Hepatocyte (in vitro differentiated cells): Measurements from ENCODE around the gene PTPN5. TPM values are rescaled to one million over a fixed set of nuclear protein-coding genes. Genes with fewer than 3 reads are reported as not detected.

Experiments used
- DNase-seq: peaks from one replicate; pipeline ENCODE4 v3.0.0-alpha.2; 2016; ENCODE audit warnings: low spot score
- H2AFZ ChIP-seq: fragments of 200-600 bp; sonication (generic); 2 replicates; pipeline ENCODE4 v1.6.0; 2016; ENCODE audit warnings: antibody characterized with exemption, mild to moderate bottlenecking
- H3K27ac ChIP-seq: fragments of 200-600 bp; sonication (generic); 2 replicates; pipeline ENCODE4 v1.5.1; 2016; ENCODE audit warnings: mild to moderate bottlenecking
- H3K27me3 ChIP-seq: fragments of 200-600 bp; sonication (generic); 2 replicates; pipeline ENCODE4 v1.6.1; 2016
- H3K36me3 ChIP-seq: fragments of 200-600 bp; sonication (generic); replicated peaks from 2 replicates; pipeline ENCODE4 v1.5.1; 2016; ENCODE audit warnings: low read depth; ENCODE audit not compliant: insufficient read depth
- H3K4me1 ChIP-seq: fragments of 200-600 bp; sonication (generic); 2 replicates; pipeline ENCODE4 v1.5.1; 2016; ENCODE audit warnings: mild to moderate bottlenecking, moderate library complexity; ENCODE audit not compliant: insufficient read depth
- H3K4me2 ChIP-seq: fragments of 200-600 bp; sonication (generic); 2 replicates; pipeline ENCODE4 v1.6.0; 2016
- H3K4me3 ChIP-seq: fragments of 200-600 bp; sonication (generic); 2 replicates; pipeline ENCODE4 v1.5.1; 2016; ENCODE audit warnings: mild to moderate bottlenecking
- H3K79me2 ChIP-seq: fragments of 200-600 bp; sonication (generic); 2 replicates; pipeline ENCODE4 v1.6.0; 2017; ENCODE audit warnings: mild to moderate bottlenecking
- H3K9me2 ChIP-seq: fragments of 200-600 bp; sonication (generic); replicated peaks from 2 replicates; pipeline ENCODE4 v1.6.0; 2017; ENCODE audit warnings: mild to moderate bottlenecking; ENCODE audit not compliant: insufficient read depth
- H3K9me3 ChIP-seq: fragments of 200-600 bp; sonication (generic); 2 replicates; pipeline ENCODE4 v1.5.1; 2016; ENCODE audit warnings: low read depth, mild to moderate bottlenecking
- H4K20me1 ChIP-seq: fragments of 200-600 bp; sonication (generic); 2 replicates; pipeline ENCODE4 v1.6.0; 2016; ENCODE audit warnings: mild to moderate bottlenecking; ENCODE audit not compliant: insufficient read depth, poor library complexity, severe bottlenecking
- EZH2 ChIP-seq: fragments of 200-600 bp; sonication (generic); IDR thresholded peaks from 2 replicates; pipeline ENCODE4 v1.6.1; 2016; ENCODE audit warnings: antibody characterized with exemption, mild to moderate bottlenecking, borderline replicate concordance
- EZH2phosphoT487 ChIP-seq: fragments of 200-600 bp; sonication (generic); IDR thresholded peaks from one replicate; pipeline ENCODE4 v1.6.1; 2018; ENCODE audit warnings: antibody characterized with exemption, mild to moderate bottlenecking, low read depth, moderate library complexity; ENCODE audit not compliant: unreplicated experiment, severe bottlenecking
- WGBS: methylation state at CpG from one replicate; pipeline ENCODE4 v1.1.6; 2016; ENCODE audit warnings: low lambda C conversion rate; ENCODE audit errors: missing lambda C conversion rate; 5-methylcytosine and 5-hydroxymethylcytosine counted together
- polyA plus RNA-seq: library from polyadenylated mRNA; unstranded; fragments of >200 nt; fragmentation: Nextera tagmentation; extraction: Ambion mirVana; gene quantifications from 2 replicates; pipeline ENCODE4 v1.2.1, GENCODE V29; 2016
- total RNA-seq: library from RNA; depleted of rRNA; stranded (reverse); fragments of >200 nt; gene quantifications from 2 replicates; pipeline ENCODE4 v1.2.3, GENCODE V29; 2014
- TF ChIP-seq, protein P1 (sequence below): fragments of 200-600 bp; sonication (generic); IDR thresholded peaks from 2 replicates; pipeline ENCODE4 v1.5.1; 2016; ENCODE audit warnings: antibody characterized with exemption, mild to moderate bottlenecking; ENCODE audit not compliant: poor library complexity

The PTPN5 gene
- total and polyA plus RNA-seq, 2 experiments from 2014 or later: 0.22 to 0.90 TPM

DNA sequence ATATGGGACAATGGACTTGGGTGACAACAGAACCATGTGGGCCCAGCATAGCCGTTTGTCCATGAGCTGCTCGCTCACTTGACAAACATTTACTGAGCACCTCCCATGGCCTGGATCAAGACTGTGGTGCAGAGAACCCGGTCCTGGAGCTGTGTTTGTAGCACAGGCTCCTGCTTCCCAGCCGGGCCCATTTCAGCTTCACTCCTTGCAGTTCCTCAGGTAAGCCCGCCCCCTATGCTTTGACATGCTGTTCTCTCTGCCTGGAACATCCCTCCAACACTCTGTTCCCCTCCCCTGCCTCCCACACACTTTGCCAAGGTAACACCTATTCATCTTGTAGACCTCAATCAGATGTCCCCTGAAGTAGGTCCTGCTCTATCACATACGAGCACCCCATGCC lies 46.3 kb downstream of the PTPN5 start:
- Histone ChIP-seq H3K27ac (no peak overlapping the region), H3K9me3 (no peaks in the 10 kb centered on the region), H3K4me1 (peaks cover 3% of the 10 kb centered on the region), H3K9me2 (no peaks in the 10 kb centered on the region), H3K79me2 (no peaks in the 10 kb centered on the region), H3K4me3 (no peak overlapping the region), H3K27me3 (no peaks in the 10 kb centered on the region), H3K36me3 (no peaks in the 10 kb centered on the region), H3K4me2 (no peak overlapping the region), H4K20me1 (no peaks in the 10 kb centered on the region), H2AFZ (no peak overlapping the region)
- DNase-seq: no peak
- 85% methylated on average over 6 of the region's 6 CpGs for WGBS
- TF ChIP-seq, protein P1, sequence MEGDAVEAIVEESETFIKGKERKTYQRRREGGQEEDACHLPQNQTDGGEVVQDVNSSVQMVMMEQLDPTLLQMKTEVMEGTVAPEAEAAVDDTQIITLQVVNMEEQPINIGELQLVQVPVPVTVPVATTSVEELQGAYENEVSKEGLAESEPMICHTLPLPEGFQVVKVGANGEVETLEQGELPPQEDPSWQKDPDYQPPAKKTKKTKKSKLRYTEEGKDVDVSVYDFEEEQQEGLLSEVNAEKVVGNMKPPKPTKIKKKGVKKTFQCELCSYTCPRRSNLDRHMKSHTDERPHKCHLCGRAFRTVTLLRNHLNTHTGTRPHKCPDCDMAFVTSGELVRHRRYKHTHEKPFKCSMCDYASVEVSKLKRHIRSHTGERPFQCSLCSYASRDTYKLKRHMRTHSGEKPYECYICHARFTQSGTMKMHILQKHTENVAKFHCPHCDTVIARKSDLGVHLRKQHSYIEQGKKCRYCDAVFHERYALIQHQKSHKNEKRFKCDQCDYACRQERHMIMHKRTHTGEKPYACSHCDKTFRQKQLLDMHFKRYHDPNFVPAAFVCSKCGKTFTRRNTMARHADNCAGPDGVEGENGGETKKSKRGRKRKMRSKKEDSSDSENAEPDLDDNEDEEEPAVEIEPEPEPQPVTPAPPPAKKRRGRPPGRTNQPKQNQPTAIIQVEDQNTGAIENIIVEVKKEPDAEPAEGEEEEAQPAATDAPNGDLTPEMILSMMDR: no peak
- TF ChIP-seq EZH2phosphoT487 (no peak), EZH2 (no peak)

DNA sequence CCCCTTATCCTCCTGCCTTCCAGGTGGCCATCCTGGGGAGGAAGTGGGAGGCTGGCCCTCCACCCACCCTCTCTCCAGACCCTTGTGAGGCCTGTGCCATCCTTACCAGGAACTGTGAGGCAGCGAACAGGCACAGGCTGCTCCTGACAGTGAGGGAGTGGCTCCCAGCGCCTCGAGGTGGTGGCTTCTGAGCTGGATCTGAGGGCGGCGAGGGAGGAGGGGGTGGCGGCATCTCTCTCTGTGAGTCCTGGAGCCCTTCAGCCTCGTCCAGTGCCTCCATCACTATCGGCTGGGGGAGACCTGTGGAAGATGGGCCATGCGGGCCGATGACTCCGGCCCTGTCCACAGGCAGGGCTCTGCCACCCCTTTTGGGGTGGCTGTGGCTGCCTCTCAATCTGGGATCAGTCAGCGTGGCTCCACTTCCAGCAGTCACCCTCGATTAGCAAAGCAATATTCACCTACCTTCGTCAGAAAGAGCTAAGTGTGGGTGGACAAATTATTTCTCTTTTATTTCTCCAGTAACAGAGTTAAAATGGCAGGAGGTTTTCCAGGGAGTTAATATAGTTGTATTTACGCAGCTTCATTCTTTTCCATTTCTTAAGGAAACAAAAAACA lies 47.6 kb downstream of the PTPN5 start:
- no peak for DNase-seq
- TF ChIP-seq, protein P1: no peak
- no peak for TF ChIP-seq EZH2phosphoT487
- TF ChIP-seq EZH2: no peak
- Histone ChIP-seq H3K36me3 (no peaks in the 10 kb centered on the region), H3K4me2 (no peak overlapping the region), H3K9me2 (no peaks in the 10 kb centered on the region), H3K4me3 (no peak overlapping the region), H3K79me2 (no peaks in the 10 kb centered on the region), H3K27me3 (no peaks in the 10 kb centered on the region), H3K9me3 (no peaks in the 10 kb centered on the region), H3K27ac (no peak overlapping the region), H3K4me1 (no peaks in the 10 kb centered on the region), H4K20me1 (no peaks in the 10 kb centered on the region), H2AFZ (no peak overlapping the region)
- WGBS: 96% methylated on average over 14 of the region's 15 CpGs

GRCh38 chr11:18743365-18743764 lies 48.2 kb downstream of the PTPN5 start:
- Histone ChIP-seq H3K4me3 (no peak overlapping the region), H3K4me2 (no peak overlapping the region), H3K4me1 (no peaks in the 10 kb centered on the region), H4K20me1 (no peaks in the 10 kb centered on the region), H2AFZ (no peak overlapping the region), H3K27me3 (no peaks in the 10 kb centered on the region), H3K27ac (no peak overlapping the region), H3K36me3 (no peaks in the 10 kb centered on the region), H3K9me3 (no peaks in the 10 kb centered on the region), H3K79me2 (no peaks in the 10 kb centered on the region), H3K9me2 (no peaks in the 10 kb centered on the region)
- TF ChIP-seq EZH2 (no peak), EZH2phosphoT487 (no peak)
- TF ChIP-seq, protein P1: no peak
- DNase-seq: no peak
- WGBS: 92% methylated on average over 10 of the region's 10 CpGs

GRCh38 chr11:18741783-18742182 lies 49.8 kb downstream of the PTPN5 start:
- no peak overlapping the region for H3K27ac ChIP-seq

More at GRCh38 chr11:18741783-18742182, 49.8 kb downstream of the PTPN5 start:
- 94% methylated on average over 3 of the region's 3 CpGs for WGBS
- Histone ChIP-seq H3K9me2 (no peaks in the 10 kb centered on the region), H3K36me3 (no peaks in the 10 kb centered on the region), H3K4me3 (no peak overlapping the region), H2AFZ (no peak overlapping the region), H3K79me2 (no peaks in the 10 kb centered on the region), H3K4me1 (no peaks in the 10 kb centered on the region), H4K20me1 (no peaks in the 10 kb centered on the region), H3K9me3 (no peaks in the 10 kb centered on the region), H3K27me3 (no peaks in the 10 kb centered on the region), H3K4me2 (no peak overlapping the region)
- no peak for DNase-seq
- TF ChIP-seq, protein P1: no peak
- TF ChIP-seq EZH2phosphoT487 (no peak), EZH2 (no peak)
